H1 (cell line): Measurements from ENCODE around the gene CALHM2. TPM values are rescaled to one million over a fixed set of nuclear protein-coding genes. Genes with fewer than 3 reads are reported as not detected.

Experiments used
- CTCF ChIA-PET: fragments of 300-600 bp; sonication (Branson Sonifier 250); formaldehyde crosslinking; loops from one replicate; lab custom pipeline; 2021; ENCODE audit not compliant: partially characterized antibody; lab: Charles Lee
- POLR2A ChIA-PET: fragments of 300-600 bp; sonication (Branson Sonifier 250); formaldehyde crosslinking; loops from one replicate; lab custom pipeline; 2021; ENCODE audit warnings: inconsistent platforms; ENCODE audit not compliant: partially characterized antibody; lab: Charles Lee
- DNase-seq, 2 experiments: peaks; one replicate each; pipeline versions ENCODE4 v3.0.0 to v3.0.0-alpha.2; 2010 to 2022; ENCODE audit warnings: low spot score in 2 of 2, low read depth in 1 of 2, mixed read lengths in 1 of 2
- FAIRE-seq: peaks from 2 replicates; lab custom pipeline; 2011; peaks lifted over from hg19 to GRCh38; lab: Jason Lieb, UNC
- H2AFZ ChIP-seq: 2 replicates; pipeline ENCODE4 v1.8.1; 2012; ENCODE audit warnings: low read length, inconsistent platforms
- H2AK5ac ChIP-seq: 2 replicates; pipeline ENCODE4 v1.6.1; 2013; ENCODE audit warnings: low read depth, low read length
- H2BK120ac ChIP-seq: replicated peaks from 2 replicates; pipeline ENCODE3; 2013; ENCODE audit warnings: low read depth, low read length, inconsistent platforms
- H2BK12ac ChIP-seq: 2 replicates; pipeline ENCODE4 v1.6.1; 2013; ENCODE audit warnings: low read depth, low read length
- H2BK15ac ChIP-seq: 2 replicates; pipeline ENCODE4 v1.6.1; 2013; ENCODE audit warnings: low read length
- H2BK20ac ChIP-seq: 2 replicates; pipeline ENCODE4 v1.6.1; 2013; ENCODE audit warnings: low read length
- H2BK5ac ChIP-seq: 2 replicates; pipeline ENCODE4 v1.6.1; 2013; ENCODE audit warnings: low read depth, low read length
- H3K14ac ChIP-seq: 2 replicates; pipeline ENCODE4 v1.6.1; 2013; ENCODE audit warnings: inconsistent platforms; ENCODE audit not compliant: insufficient read length
- H3K18ac ChIP-seq: 2 replicates; pipeline ENCODE4 v1.6.1; 2013; ENCODE audit warnings: low read length; ENCODE audit errors: extremely low read depth
- H3K23ac ChIP-seq: 2 replicates; pipeline ENCODE4 v1.6.1; 2013; ENCODE audit warnings: inconsistent platforms; ENCODE audit not compliant: insufficient read length
- H3K23me2 ChIP-seq: 2 replicates; pipeline ENCODE4 v1.6.1; 2013; ENCODE audit warnings: low read depth, low read length
- H3K27ac ChIP-seq: 2 replicates; pipeline ENCODE4 v1.6.1; 2011; ENCODE audit warnings: low read depth, low read length, inconsistent platforms
- H3K27me3 ChIP-seq, 4 experiments: replicated peaks in 1 of 4; 1 replicate in 1 of 4; 2 replicates in 3 of 4; pipeline versions ENCODE4 v1.6.1 to v1.8.1; 2011 to 2013; ENCODE audit warnings: low read length in 3 of 4, mild to moderate bottlenecking in 3 of 4, inconsistent platforms in 2 of 4, mixed read lengths in 2 of 4, moderate library complexity in 1 of 4; ENCODE audit not compliant: control insufficient read depth in 3 of 4, insufficient read depth in 3 of 4; ENCODE audit errors: extremely low read depth in 1 of 4
- H3K36me3 ChIP-seq, 4 experiments: 2 replicates each; pipeline versions ENCODE4 v1.6.1 to v1.8.1; 2011 to 2013; ENCODE audit warnings: mild to moderate bottlenecking in 4 of 4, low read length in 3 of 4, moderate library complexity in 2 of 4, control low read depth in 1 of 4, inconsistent platforms in 1 of 4; ENCODE audit not compliant: insufficient read depth in 4 of 4, control insufficient read depth in 2 of 4
- H3K4ac ChIP-seq: replicated peaks from 2 replicates; pipeline ENCODE3; 2013; ENCODE audit warnings: low read length, low read depth, mixed read lengths, inconsistent platforms; ENCODE audit not compliant: insufficient read length
- H3K4me1 ChIP-seq, 4 experiments: replicated peaks in 1 of 4; 1 replicate in 1 of 4; 2 replicates in 3 of 4; pipeline versions ENCODE4 v1.6.1 to v1.8.1; 2011 to 2013; ENCODE audit warnings: low read length in 3 of 4, inconsistent platforms in 2 of 4, mixed read lengths in 1 of 4; ENCODE audit not compliant: insufficient read depth in 4 of 4, control insufficient read depth in 3 of 4
- H3K4me2 ChIP-seq, 2 experiments: 2 replicates each; pipeline versions ENCODE4 v1.6.1 to v1.8.1; 2011 to 2013; ENCODE audit warnings: low read depth in 2 of 2, low read length in 2 of 2, control low read depth in 1 of 2, inconsistent platforms in 1 of 2, mild to moderate bottlenecking in 1 of 2; ENCODE audit not compliant: insufficient read depth in 1 of 2
- H3K4me3 ChIP-seq, 4 experiments: fragments of 200-600, 300-600 bp in 1 of 4; sonication (generic), shearing (Covaris generic), sonication (Bioruptor Twin) in 1 of 4; 2 replicates each; pipeline versions ENCODE4 v1.5.1 to v1.8.1; 2011 to 2016; ENCODE audit warnings: low read length in 4 of 4, low read depth in 3 of 4, control low read depth in 2 of 4, inconsistent platforms in 2 of 4, mild to moderate bottlenecking in 2 of 4, mixed read lengths in 1 of 4, moderate library complexity in 1 of 4; ENCODE audit not compliant: insufficient read depth in 2 of 4; ENCODE audit errors: extremely low read depth in 1 of 4
- H3K56ac ChIP-seq: replicated peaks from 2 replicates; pipeline ENCODE3; 2013; ENCODE audit warnings: low read depth, mild to moderate bottlenecking, mixed read lengths, low read length, inconsistent platforms; ENCODE audit not compliant: insufficient read length
- H3K79me1 ChIP-seq: 2 replicates; pipeline ENCODE4 v1.6.1; 2013; ENCODE audit warnings: low read depth, low read length, control low read depth
- H3K79me2 ChIP-seq, 2 experiments: 2 replicates each; pipeline versions ENCODE4 v1.6.1 to v1.8.1; 2012 to 2013; ENCODE audit warnings: low read length in 2 of 2, mild to moderate bottlenecking in 2 of 2, inconsistent platforms in 1 of 2; ENCODE audit not compliant: insufficient read depth in 2 of 2, control insufficient read depth in 1 of 2
- H3K9ac ChIP-seq, 4 experiments: replicated peaks in 1 of 4; 1 replicate in 1 of 4; 2 replicates in 3 of 4; pipeline versions ENCODE4 v1.6.1 to v1.8.1; 2011 to 2013; ENCODE audit warnings: low read depth in 3 of 4, low read length in 3 of 4, control low read depth in 2 of 4, mild to moderate bottlenecking in 2 of 4, moderate library complexity in 2 of 4, inconsistent platforms in 1 of 4; ENCODE audit errors: extremely low read depth in 1 of 4
- H3K9me3 ChIP-seq, 2 experiments: 2 replicates each; pipeline versions ENCODE4 v1.6.1 to v1.8.1; 2012 to 2013; ENCODE audit warnings: mild to moderate bottlenecking in 2 of 2, moderate library complexity in 2 of 2, control low read depth in 1 of 2, inconsistent platforms in 1 of 2, low read depth in 1 of 2, low read length in 1 of 2, mixed read lengths in 1 of 2; ENCODE audit not compliant: insufficient read depth in 2 of 2
- H4K20me1 ChIP-seq, 2 experiments: replicated peaks in 1 of 2; 2 replicates each; pipeline versions ENCODE3 to v1.8.1; 2011 to 2013; ENCODE audit warnings: inconsistent platforms in 2 of 2, low read length in 2 of 2, mild to moderate bottlenecking in 1 of 2; ENCODE audit not compliant: insufficient read depth in 2 of 2, control insufficient read depth in 1 of 2
- H4K5ac ChIP-seq: 2 replicates; pipeline ENCODE4 v1.6.1; 2013; ENCODE audit warnings: low read length, low read depth, mixed read lengths, inconsistent platforms; ENCODE audit not compliant: insufficient read length
- H4K8ac ChIP-seq: 2 replicates; pipeline ENCODE4 v1.8.0; 2013; ENCODE audit warnings: mild to moderate bottlenecking, moderate library complexity, low read length, inconsistent platforms; ENCODE audit not compliant: insufficient read depth; ENCODE audit errors: extremely low read depth
- H4K91ac ChIP-seq: replicated peaks from 2 replicates; pipeline ENCODE3; 2013; ENCODE audit warnings: low read length, mixed read lengths, inconsistent platforms; ENCODE audit not compliant: insufficient read length
- ATF2 ChIP-seq: IDR thresholded peaks from 2 replicates; pipeline ENCODE4 v1.6.1; 2012; ENCODE audit warnings: low read length, inconsistent platforms
- ATF3 ChIP-seq: IDR thresholded peaks from 2 replicates; pipeline ENCODE4 v1.6.1; 2011; ENCODE audit warnings: low read depth, mild to moderate bottlenecking, low read length; ENCODE audit not compliant: insufficient read depth
- CEBPB ChIP-seq: IDR thresholded peaks from 2 replicates; pipeline ENCODE4 v1.6.1; 2012; ENCODE audit warnings: low read depth, low read length
- HDAC6 ChIP-seq: IDR thresholded peaks from one replicate; pipeline ENCODE4 v1.7.1; 2012; ENCODE audit warnings: low read depth, mild to moderate bottlenecking, inconsistent platforms, low read length, moderate library complexity
- MAX ChIP-seq: IDR thresholded peaks from 2 replicates; pipeline ENCODE4 v1.6.1; 2012; ENCODE audit warnings: inconsistent platforms
- NANOG ChIP-seq: IDR thresholded peaks from 2 replicates; pipeline ENCODE4 v1.6.1; 2011; ENCODE audit warnings: low read length, low read depth, mild to moderate bottlenecking, inconsistent platforms; ENCODE audit not compliant: insufficient read depth, poor library complexity, severe bottlenecking
- RBBP5 ChIP-seq: IDR thresholded peaks from 2 replicates; pipeline ENCODE4 v1.7.1; 2012; ENCODE audit warnings: low read depth, mild to moderate bottlenecking, inconsistent platforms, low read length, moderate library complexity, borderline replicate concordance
- TEAD4 ChIP-seq: IDR thresholded peaks from 2 replicates; pipeline ENCODE4 v1.6.1; 2012; ENCODE audit warnings: low read depth, low read length, inconsistent platforms, mixed read lengths
- WGBS, 2 experiments: shearing (Covaris generic) in 1 of 2; methylation state at CpG; one replicate each; pipeline versions ENCODE4 v1.1.6 to v1.1.7; 2013 to 2015; ENCODE audit warnings: low lambda C conversion rate in 2 of 2, mixed read lengths in 2 of 2, inconsistent platforms in 1 of 2, low coverage in 1 of 2, missing lambda C conversion rate in 1 of 2; ENCODE audit not compliant: insufficient replicate concordance in 2 of 2, insufficient coverage in 1 of 2, insufficient read length in 1 of 2; ENCODE audit errors: extremely low coverage in 1 of 2, missing lambda C conversion rate in 1 of 2; 5-methylcytosine and 5-hydroxymethylcytosine counted together
- polyA plus RNA-seq, 7 experiments: library from polyadenylated mRNA; depleted of rRNA in 3 of 7; stranded (reverse) in 5 of 7; unstranded in 2 of 7; fragments of >200 nt in 5 of 7; fragments of 200-250 nt in 2 of 7; gene quantifications; 1 replicate in 5 of 7; 2 replicates in 1 of 7; 4 replicates in 1 of 7; pipeline versions ENCODE4 v1.2.1 to v1.2.3, GENCODE V29; 2011 to 2013; ENCODE audit warnings: missing spikeins in 2 of 7, mixed read lengths in 2 of 7
- total RNA-seq: library from RNA; stranded (reverse); fragmentation: NEBNext Ultra II Directional; extraction: Animal tissue kit (Norgen Biotek cat#: 25700); gene quantifications from 2 replicates; pipeline ENCODE4 v1.2.1, GENCODE V29; 2021

CALHM2 gene
- total and polyA plus RNA-seq, 2 of the 8 experiments (the other 6 are each of a cell fraction or from before 2014, with no cell fraction given) = 1.2 to 2.4 TPM

DNA sequence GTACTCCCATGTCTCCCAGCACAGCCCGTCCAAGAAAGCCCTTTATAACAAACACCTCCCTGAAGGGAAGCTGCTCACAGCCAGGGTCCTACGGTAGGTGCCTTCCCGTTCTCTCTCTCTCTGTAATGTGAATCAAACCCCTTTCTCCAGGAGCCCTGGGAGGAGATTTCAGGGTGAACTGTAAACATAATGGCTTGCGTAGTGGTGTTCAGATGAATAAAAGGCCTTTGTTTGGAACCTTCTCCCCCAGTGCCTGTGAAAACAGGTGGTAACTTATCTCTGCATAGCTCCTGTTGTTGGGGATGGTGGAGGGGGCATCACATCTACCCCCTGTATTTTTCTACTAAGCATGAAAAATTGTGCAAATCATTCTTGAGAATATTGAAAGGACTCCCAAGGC lies 12.4 kb downstream of the CALHM2 start:
- Histone ChIP-seq H2BK15ac (no peak overlapping the region), H3K4me2 (no peak overlapping the region), H2AK5ac (no peak overlapping the region), H3K23ac (no peak overlapping the region), H3K4me1 (no peaks in the 10 kb centered on the region), H4K20me1 (peaks cover 0 to 8% of the 10 kb centered on the region in 2 experiments), H3K56ac (no peak overlapping the region), H3K27ac (no peak overlapping the region), H4K91ac (no peak overlapping the region), H3K36me3 (peaks cover 39 to 91% (median 81%) of the 10 kb centered on the region in 4 experiments), H3K14ac (no peak overlapping the region), H3K9me3 (no peaks in the 10 kb centered on the region), H3K18ac (no peak overlapping the region), H3K79me1 (no peaks in the 10 kb centered on the region), H3K27me3 (no peaks in the 10 kb centered on the region), H3K9ac (no peak overlapping the region), H2BK12ac (no peak overlapping the region), H3K23me2 (no peaks in the 10 kb centered on the region), H4K8ac (no peak overlapping the region), H3K4ac (no peak overlapping the region), H4K5ac (no peak overlapping the region), H2BK5ac (no peak overlapping the region), H3K79me2 (no peaks in the 10 kb centered on the region), H2BK120ac (no peak overlapping the region), H3K4me3 (no peak overlapping the region), H2AFZ (no peak overlapping the region), H2BK20ac (no peak overlapping the region)
- CTCF ChIA-PET = interaction anchor here (0.7 to 1.8 kb wide), 4 partner anchors 13 to 36 kb away, joined by 3 to 4 read pairs (median 4); partner anchors contain the start of gene CALHM2
- 89% methylated on average over 4 of the region's 4 CpGs; no CpG with 5 or more reads in 1 of the 2 experiments for WGBS, 2 experiments
- no peak for FAIRE-seq
- POLR2A ChIA-PET = interaction anchor here (0.5 to 2.0 kb wide), 6 partner anchors 8 to 36 kb away, joined by 3 to 5 read pairs (median 4); no protein-coding TSS in a partner anchor
- no peak for DNase-seq
- TF ChIP-seq MAX (no peak), CEBPB (no peak), RBBP5 (no peak), TEAD4 (no peak), HDAC6 (no peak), ATF2 (no peak), ATF3 (no peak), NANOG (no peak)
- TF ChIP-seq, all 59 proteins: peak for 0
